ENCODE data around the gene TARDBP.

TARDBP gene

GRCh38 chr1:11044086-11044848, 31.8 kb downstream of the TARDBP start:
- no peak for DNase-seq

- no peak for DNase-seq
Measured at GRCh38 chr1:11044849-11045427, 32.5 kb downstream of the TARDBP start.

GRCh38 chr1:11045428-11046269, 33.2 kb downstream of the TARDBP start:
- no peak for DNase-seq

- no peak for DNase-seq
Measured at GRCh38 chr1:11046270-11046566, 33.8 kb downstream of the TARDBP start.

GRCh38 chr1:11046625-11047365, 34.3 kb downstream of the TARDBP start, which contains the start of gene MASP2:
MASP2 (minus strand) TSS chr1:11047239; CDS start chr1:11047207, 32 bp downstream.
- no peak for DNase-seq

- DNase-seq = peak; percentile 23
Measured at GRCh38 chr1:11051121-11051520, 38.7 kb downstream of the TARDBP start.

- no peak for DNase-seq
Measured at GRCh38 chr1:11051781-11052511, 39.5 kb downstream of the TARDBP start.

- peak; percentile 84 for DNase-seq
Measured at GRCh38 chr1:11052839-11053757, 40.6 kb downstream of the TARDBP start.

- DNase-seq = no peak
Measured at GRCh38 chr1:11053758-11054137, 41.3 kb downstream of the TARDBP start.

- no peak for DNase-seq
Measured at GRCh38 chr1:11054181-11054580, 41.7 kb downstream of the TARDBP start.

GRCh38 chr1:11054666-11055065, 42.2 kb downstream of the TARDBP start:
- no peak for DNase-seq

GRCh38 chr1:11055676-11056075, 43.2 kb downstream of the TARDBP start:
- DNase-seq = no peak

GRCh38 chr1:11056504-11056903, 44.0 kb downstream of the TARDBP start:
- DNase-seq = no peak

GRCh38 chr1:11057477-11057876, 45.0 kb downstream of the TARDBP start:
- DNase-seq = no peak

GRCh38 chr1:11058026-11058425, 45.6 kb downstream of the TARDBP start:
- DNase-seq = no peak

- peak; percentile 97 for DNase-seq
Measured at GRCh38 chr1:11058595-11059154, 46.2 kb downstream of the TARDBP start.

GRCh38 chr1:11059155-11059967, 46.9 kb downstream of the TARDBP start:
- peak; percentile 42 for DNase-seq

GRCh38 chr1:11059968-11060830, 47.7 kb downstream of the TARDBP start, which contains the start of gene SRM:
SRM (minus strand) TSS chr1:11060018; CDS start chr1:11059943, 75 bp downstream.
- peak; percentile 88 for DNase-seq

Data from NCI-H2171 treated with DMSO at 0.1 percent for 48 hours (cell line).